Activated CD4-positive, alpha-beta memory T cell treated with anti-CD3 and anti-CD28 coated beads, Interleukin-2, amount 10 ng/mL, durations not matched to agents 7 days and 5 days (primary cell): ENCODE data around the gene CPZ. TPM values are rescaled to one million over a fixed set of nuclear protein-coding genes. Genes with fewer than 3 reads are reported as not detected.

Experiments used
- CTCF ChIA-PET: fragments of 350-600 bp; sonication (Branson Sonifier 250); formaldehyde crosslinking; loops from one replicate; lab custom pipeline; 2021; ENCODE audit warnings: antibody characterized with exemption, inconsistent platforms; lab: Charles Lee
- POLR2A ChIA-PET: fragments of 350-600 bp; sonication (Branson Sonifier 250); formaldehyde crosslinking; loops from one replicate; lab custom pipeline; 2021; ENCODE audit warnings: antibody characterized with exemption; lab: Charles Lee
- DNase-seq: peaks from one replicate; pipeline ENCODE4 v3.0.0-alpha.2; 2020
- H3K27ac Mint-ChIP-seq: one replicate; pipeline ENCODE4 v1.8.0; 2021; ENCODE audit warnings: mild to moderate bottlenecking, mixed read lengths
- H3K27me3 Mint-ChIP-seq: one replicate; pipeline ENCODE4 v1.8.0; 2021; ENCODE audit warnings: mixed read lengths
- H3K36me3 Mint-ChIP-seq: one replicate; pipeline ENCODE4 v1.8.0; 2021; ENCODE audit warnings: low read depth, mixed read lengths
- H3K4me1 Mint-ChIP-seq: one replicate; pipeline ENCODE4 v1.8.0; 2021; ENCODE audit warnings: mixed read lengths
- H3K4me3 Mint-ChIP-seq: one replicate; pipeline ENCODE4 v1.8.0; 2021; ENCODE audit warnings: mild to moderate bottlenecking, mixed read lengths
- H3K9me3 Mint-ChIP-seq: one replicate; pipeline ENCODE4 v1.8.0; 2021; ENCODE audit warnings: mixed read lengths
- total RNA-seq, 2 experiments: library from RNA; stranded (reverse); gene quantifications; one replicate each; pipeline ENCODE4 v1.2.3, GENCODE V29; 2021

Gene CPZ
- total RNA-seq, 2 experiments from 2014 or later: 0.48 to 0.75 TPM

DNA sequence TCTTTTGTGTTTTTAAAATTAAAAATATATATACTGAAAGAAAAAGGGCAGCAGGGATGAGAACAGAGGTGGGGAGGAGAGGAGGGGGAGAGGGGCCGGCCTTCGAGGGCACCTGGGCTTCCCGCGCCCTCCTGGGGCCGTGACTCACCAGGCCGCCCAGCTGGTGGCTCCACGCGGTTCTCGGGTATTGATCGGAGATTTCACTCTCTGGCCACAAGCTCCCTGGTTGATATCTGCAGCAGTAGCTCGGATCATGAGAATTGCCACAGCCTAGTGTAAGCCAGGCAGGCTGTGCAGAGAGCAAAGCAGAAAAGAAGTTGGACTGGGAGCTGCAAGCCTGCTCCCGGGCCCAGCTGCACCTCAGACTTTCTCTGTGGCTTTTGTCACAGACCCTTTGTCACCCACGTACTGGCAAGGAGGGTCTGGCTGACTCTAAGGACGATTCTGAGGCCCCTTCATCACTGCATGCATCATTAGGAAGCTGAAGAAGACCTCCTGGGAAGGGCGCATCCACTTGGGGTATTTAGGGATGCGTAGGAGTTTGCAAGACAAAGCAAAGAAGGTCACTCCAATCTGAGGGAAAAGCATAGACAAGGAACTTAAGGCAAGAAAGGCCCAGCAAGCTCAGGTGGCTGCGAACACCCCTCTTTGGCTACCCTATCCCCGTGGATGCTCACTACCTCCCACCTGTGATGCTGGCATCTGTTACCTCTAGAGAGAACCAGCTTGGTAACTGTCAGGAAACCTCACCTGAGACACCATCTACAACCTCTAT, 71.7 kb downstream of the CPZ start:
- no peaks in the 10 kb centered on the region for H3K9me3 Mint-ChIP-seq
- H3K27me3 Mint-ChIP-seq: no peaks in the 10 kb centered on the region
- no peak overlapping the region for H3K4me3 Mint-ChIP-seq
- no peak for DNase-seq
- CTCF ChIA-PET: no interaction called here
- no peak overlapping the region for H3K27ac Mint-ChIP-seq
- H3K36me3 Mint-ChIP-seq: no peaks in the 10 kb centered on the region
- no peaks in the 10 kb centered on the region for H3K4me1 Mint-ChIP-seq
- POLR2A ChIA-PET: no interaction called here

DNA sequence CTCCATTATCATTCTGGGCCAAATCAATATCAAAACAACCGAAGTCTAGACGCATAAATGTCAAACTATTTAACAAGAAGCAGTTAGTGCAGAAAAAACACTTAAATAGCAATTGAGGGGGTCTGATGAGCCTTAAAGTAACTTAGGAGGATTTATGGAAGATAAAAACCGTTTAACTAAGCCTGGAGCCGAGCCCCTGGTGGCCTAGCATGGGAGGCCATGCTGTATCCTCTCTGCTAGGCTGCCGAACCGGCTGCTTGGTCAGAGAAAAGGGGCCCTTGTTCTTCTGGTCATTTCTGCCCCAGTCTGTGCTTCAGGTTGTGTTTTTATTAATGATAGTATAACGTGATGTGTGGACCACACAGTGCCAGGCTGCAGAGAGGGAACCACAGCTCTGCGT, 72.4 kb downstream of the CPZ start:
- POLR2A ChIA-PET: no interaction called here
- Mint-ChIP-seq H3K27ac (no peak overlapping the region), H3K27me3 (no peaks in the 10 kb centered on the region), H3K9me3 (no peaks in the 10 kb centered on the region), H3K36me3 (no peaks in the 10 kb centered on the region), H3K4me1 (no peaks in the 10 kb centered on the region), H3K4me3 (no peak overlapping the region)
- DNase-seq: no peak
- CTCF ChIA-PET: no interaction called here

DNA sequence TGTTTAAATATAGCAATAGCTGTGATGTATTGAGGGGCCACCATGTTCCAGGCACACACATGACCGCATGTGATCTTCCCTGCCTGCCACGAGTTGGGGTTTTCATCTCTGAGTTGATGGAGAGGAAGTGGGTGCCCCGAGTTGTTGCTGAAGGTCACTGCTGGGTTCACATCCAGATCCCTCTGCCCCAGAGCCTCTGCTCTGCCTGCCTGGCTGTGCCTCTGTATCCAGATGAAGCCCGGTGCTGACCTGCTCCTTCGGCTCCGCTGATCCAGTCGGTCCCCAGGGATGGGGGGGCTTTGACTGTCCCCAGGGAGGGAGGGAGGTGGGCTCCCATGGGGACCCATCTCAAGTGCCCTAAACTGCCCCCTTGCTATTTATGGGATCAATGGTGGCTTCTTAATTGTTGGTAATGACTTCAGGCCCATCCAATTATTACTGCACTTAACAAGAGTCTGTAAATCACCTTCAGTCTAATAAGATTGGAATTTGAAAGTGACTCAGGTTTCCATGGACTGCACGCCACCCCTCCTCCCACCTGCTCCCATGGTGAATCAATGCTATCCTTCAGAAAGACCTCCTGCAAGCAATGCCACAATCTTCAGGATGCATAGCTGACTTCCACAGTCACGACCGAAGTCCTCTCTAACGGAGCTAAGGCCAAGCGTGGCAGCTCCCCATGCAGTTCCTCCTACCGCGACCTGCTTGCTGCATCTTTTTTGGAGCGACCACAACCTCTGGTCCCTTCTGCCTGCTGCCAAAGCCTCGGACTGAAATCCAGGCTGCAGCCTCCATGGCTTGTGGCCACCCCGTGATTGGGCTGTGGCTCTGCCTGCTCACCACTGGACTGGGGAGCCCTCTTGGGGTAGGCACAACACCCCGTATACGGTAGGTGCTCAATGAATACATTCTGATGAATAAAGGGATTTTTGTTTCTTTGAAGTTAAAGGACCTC, 73.1 kb downstream of the CPZ start:
- no peaks in the 10 kb centered on the region for H3K36me3 Mint-ChIP-seq
- no peaks in the 10 kb centered on the region for H3K9me3 Mint-ChIP-seq
- no peak overlapping the region for H3K27ac Mint-ChIP-seq
- CTCF ChIA-PET: no interaction called here
- H3K4me1 Mint-ChIP-seq: no peaks in the 10 kb centered on the region
- POLR2A ChIA-PET: no interaction called here
- DNase-seq: no peak
- H3K4me3 Mint-ChIP-seq: no peak overlapping the region
- H3K27me3 Mint-ChIP-seq: no peaks in the 10 kb centered on the region

DNA sequence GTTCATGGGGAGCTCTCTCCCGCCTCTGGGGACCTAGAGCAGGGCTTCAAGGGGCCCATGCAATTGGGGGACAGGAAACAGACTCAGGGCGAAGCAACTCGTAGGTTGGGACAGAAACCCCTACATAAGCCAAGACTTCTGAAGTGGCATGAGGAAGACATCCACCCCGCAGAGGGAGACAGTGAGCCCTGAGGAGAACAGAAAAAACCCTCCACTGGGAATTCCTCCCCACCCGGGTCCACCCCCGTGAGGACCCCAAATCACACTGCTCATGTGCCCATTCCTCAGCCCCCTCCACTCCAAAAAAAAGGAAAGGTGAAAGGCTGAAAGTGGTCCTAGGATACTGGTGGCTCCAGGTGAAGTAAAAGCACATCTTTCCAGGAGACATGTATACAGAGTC, 74.0 kb downstream of the CPZ start:
- ChIA-PET POLR2A (no interaction called here), CTCF (no interaction called here)
- H3K27me3 Mint-ChIP-seq: no peaks in the 10 kb centered on the region
- H3K9me3 Mint-ChIP-seq: no peaks in the 10 kb centered on the region
- H3K27ac Mint-ChIP-seq: no peak overlapping the region
- no peaks in the 10 kb centered on the region for H3K36me3 Mint-ChIP-seq
- DNase-seq: no peak
- no peak overlapping the region for H3K4me3 Mint-ChIP-seq
- H3K4me1 Mint-ChIP-seq: no peaks in the 10 kb centered on the region

Other genes starting within 250 kb of the CPZ start
- 10 to 100 TPM; 16.8 to 17.7 TPM for gene ACOX3, start 152.0 kb upstream of the CPZ start, total RNA-seq
- 10 to 100 TPM; 15.7 to 17.8 TPM for gene TRMT44, start 152.0 kb upstream of the CPZ start, total RNA-seq
- gene GPR78, start 12.4 kb upstream of the CPZ start, total RNA-seq: under 1 TPM; 0.08 to 0.13 TPM